Measurements from ENCODE around the gene TOR4A. TPM values are rescaled to one million over a fixed set of nuclear protein-coding genes. Genes with fewer than 3 reads are reported as not detected.
"Not testable (repeated sequence)": the region's sequence is repeated elsewhere in the genome, so short reads cannot be mapped to it uniquely, and the experiment has no call there.

The TOR4A gene
- total RNA-seq, 2 donors from 2014 or later = 26.4 to 43.5 TPM

DNA sequence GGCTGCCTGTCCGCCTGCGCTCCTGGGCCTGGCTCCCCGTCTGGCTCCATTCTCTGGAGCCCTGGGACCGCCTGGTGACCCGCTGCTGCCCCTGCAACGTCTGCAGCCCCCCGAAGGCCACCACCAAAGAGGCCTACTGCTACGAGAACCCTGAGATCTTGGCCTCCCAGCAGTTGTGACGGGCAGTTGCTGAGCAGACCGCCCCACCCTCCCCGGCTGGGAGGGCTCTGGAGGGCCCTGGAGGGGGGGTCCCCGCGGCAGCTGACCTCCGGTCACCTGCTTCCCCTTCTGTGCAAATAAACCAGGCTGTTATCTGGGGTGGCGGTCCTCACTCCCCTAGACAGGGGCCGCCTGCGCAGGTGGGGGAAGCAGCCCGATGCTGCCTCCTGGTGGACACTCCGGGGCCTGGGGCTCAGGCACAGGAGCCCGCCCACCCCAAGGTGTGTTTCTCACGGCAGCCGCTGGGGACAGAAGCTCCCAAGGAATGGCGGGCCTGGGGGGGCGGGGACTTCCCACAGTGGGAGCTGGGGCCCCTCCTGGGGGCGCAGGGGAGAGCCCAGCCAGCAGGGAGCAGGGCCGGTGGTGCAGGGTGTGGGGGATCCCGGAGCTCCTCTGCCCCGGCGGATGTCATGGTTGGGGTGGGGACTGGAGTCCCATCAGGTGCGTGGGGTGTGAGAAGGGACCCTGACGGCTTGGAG lies 41.1 kb upstream of the TOR4A start:
- peak overlapping the region; percentile 32 for H3K4me3 ChIP-seq
- peak; percentile 45 for DNase-seq (ENCODE audit: low spot score)
- no peak overlapping the region for H3K27ac ChIP-seq
- no peaks in the 10 kb centered on the region for H3K9me3 ChIP-seq
- no peak for ATAC-seq (ENCODE audit: insufficient number of reproducible peaks, low FRiP score, low read depth)
- H3K4me1 ChIP-seq (ENCODE audit: control insufficient read depth in 1 of 2, low read depth in 2 of 2) = peaks cover 3 to 29% of the 10 kb centered on the region in 2 donors
- H3K36me3 ChIP-seq = no peaks in the 10 kb centered on the region
- TF ChIP-seq, protein P1, sequence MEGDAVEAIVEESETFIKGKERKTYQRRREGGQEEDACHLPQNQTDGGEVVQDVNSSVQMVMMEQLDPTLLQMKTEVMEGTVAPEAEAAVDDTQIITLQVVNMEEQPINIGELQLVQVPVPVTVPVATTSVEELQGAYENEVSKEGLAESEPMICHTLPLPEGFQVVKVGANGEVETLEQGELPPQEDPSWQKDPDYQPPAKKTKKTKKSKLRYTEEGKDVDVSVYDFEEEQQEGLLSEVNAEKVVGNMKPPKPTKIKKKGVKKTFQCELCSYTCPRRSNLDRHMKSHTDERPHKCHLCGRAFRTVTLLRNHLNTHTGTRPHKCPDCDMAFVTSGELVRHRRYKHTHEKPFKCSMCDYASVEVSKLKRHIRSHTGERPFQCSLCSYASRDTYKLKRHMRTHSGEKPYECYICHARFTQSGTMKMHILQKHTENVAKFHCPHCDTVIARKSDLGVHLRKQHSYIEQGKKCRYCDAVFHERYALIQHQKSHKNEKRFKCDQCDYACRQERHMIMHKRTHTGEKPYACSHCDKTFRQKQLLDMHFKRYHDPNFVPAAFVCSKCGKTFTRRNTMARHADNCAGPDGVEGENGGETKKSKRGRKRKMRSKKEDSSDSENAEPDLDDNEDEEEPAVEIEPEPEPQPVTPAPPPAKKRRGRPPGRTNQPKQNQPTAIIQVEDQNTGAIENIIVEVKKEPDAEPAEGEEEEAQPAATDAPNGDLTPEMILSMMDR (IDR thresholded peaks at IDR 0.05) = peak; percentile 99
- H3K27me3 ChIP-seq (replicated peaks; ENCODE audit: insufficient read depth) = no peaks in the 10 kb centered on the region

- H3K27me3 ChIP-seq (replicated peaks; ENCODE audit: insufficient read depth) = no peaks in the 10 kb centered on the region
- H3K9me3 ChIP-seq = no peaks in the 10 kb centered on the region
- H3K36me3 ChIP-seq = no peaks in the 10 kb centered on the region
- TF ChIP-seq, protein P1 (IDR thresholded peaks at IDR 0.05) = no peak
- DNase-seq (ENCODE audit: low spot score) = no peak
- peaks cover 3 to 32% of the 10 kb centered on the region in 2 donors for H3K4me1 ChIP-seq (ENCODE audit: control insufficient read depth in 1 of 2, low read depth in 2 of 2)
- no peak overlapping the region for H3K27ac ChIP-seq
- no peak overlapping the region for H3K4me3 ChIP-seq
- no peak for ATAC-seq (ENCODE audit: insufficient number of reproducible peaks, low FRiP score, low read depth)
Measured at GRCh38 chr9:137236936-137237421, 40.5 kb upstream of the TOR4A start.

GRCh38 chr9:137237759-137238726 lies 39.5 kb upstream of the TOR4A start:
- Histone ChIP-seq H3K27ac (no peak overlapping the region), H3K9me3 (no peaks in the 10 kb centered on the region), H3K27me3 (replicated peaks; ENCODE audit: insufficient read depth) (no peaks in the 10 kb centered on the region), H3K4me1 (ENCODE audit: control insufficient read depth in 1 of 2, low read depth in 2 of 2) (peaks cover 9 to 43% of the 10 kb centered on the region in 2 donors), H3K4me3 (no peak overlapping the region), H3K36me3 (peaks cover 5% of the 10 kb centered on the region)
- DNase-seq (ENCODE audit: low spot score) = no peak
- TF ChIP-seq, protein P1 (IDR thresholded peaks at IDR 0.05) = no peak
- no peak for ATAC-seq (ENCODE audit: insufficient number of reproducible peaks, low FRiP score, low read depth)

DNA sequence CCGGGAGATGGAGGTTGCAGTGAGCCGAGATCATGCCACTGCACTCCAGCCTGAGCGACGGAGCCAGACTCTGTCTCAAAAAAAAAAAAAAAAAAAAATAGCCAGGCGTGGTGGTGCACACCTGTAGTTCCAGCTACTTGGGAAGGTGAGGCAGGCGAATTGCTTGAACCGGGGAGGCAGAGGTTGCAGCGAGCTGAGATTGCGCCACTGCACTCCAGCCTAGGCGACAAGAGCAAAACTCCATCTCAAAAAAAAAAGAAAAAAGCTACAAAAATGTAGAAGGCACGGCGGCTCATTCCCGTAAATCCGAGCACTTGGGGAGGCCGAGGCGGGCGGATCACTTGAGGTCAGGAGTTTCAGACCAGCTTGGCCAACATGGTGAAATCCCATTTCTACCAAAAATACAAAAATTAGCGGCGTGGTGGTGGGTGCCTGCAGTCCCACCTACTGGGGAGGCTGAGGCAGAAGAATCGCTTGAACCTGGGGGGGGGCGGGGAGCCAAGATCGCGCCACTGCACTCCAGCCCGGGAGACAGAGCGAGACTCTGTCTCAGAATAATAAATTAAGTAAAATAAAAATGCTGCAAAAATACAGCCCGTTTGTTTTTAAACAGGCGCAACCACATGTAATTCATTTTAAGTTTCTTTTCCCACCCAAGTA lies 37.9 kb upstream of the TOR4A start:
- not testable (repeated sequence) for ATAC-seq (ENCODE audit: insufficient number of reproducible peaks, low FRiP score, low read depth); H3K9me3 ChIP-seq; DNase-seq (ENCODE audit: low spot score); H3K27me3 ChIP-seq (replicated peaks; ENCODE audit: insufficient read depth)
- Histone ChIP-seq H3K4me3 (peak overlapping the region; percentile 84), H3K27ac (peak overlapping the region; percentile 90), H3K36me3 (peaks cover 12% of the 10 kb centered on the region), H3K4me1 (ENCODE audit: control insufficient read depth in 1 of 2, low read depth in 2 of 2) (peaks cover 9 to 48% of the 10 kb centered on the region in 2 donors)

DNA sequence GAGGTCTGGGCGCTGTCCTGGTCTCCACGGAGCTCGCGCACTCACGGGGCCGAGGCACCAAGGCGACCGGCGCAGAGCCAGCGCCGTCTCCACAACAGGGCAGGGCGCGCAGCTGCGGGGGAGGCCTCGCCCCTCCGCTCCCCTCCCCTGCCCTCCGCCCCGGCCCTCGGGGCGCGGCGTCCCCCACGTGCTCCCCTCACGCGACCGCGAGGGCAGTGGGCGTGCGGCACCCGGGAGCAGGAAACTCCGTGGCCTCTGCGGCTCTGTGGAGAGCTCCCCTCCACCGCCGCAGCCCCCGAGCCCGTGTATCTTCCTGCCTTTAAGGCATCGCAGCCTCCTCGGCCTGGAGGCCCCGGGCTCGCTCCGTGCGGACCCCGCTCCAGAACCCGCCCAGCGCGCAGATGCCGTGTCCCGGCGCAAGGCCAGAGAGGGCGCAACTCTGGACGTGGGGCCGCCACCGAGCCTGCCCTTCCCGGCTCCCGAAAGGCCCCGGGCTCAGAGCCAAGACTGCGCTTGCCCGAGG lies 37.1 kb upstream of the TOR4A start:
- Histone ChIP-seq H3K36me3 (peaks cover 12% of the 10 kb centered on the region), H3K4me3 (peak overlapping the region; percentile 84), H3K9me3 (no peaks in the 10 kb centered on the region), H3K4me1 (ENCODE audit: control insufficient read depth in 1 of 2, low read depth in 2 of 2) (peaks cover 9 to 48% of the 10 kb centered on the region in 2 donors), H3K27me3 (replicated peaks; ENCODE audit: insufficient read depth) (no peaks in the 10 kb centered on the region), H3K27ac (peak overlapping the region; percentile 90)
- ATAC-seq (ENCODE audit: insufficient number of reproducible peaks, low FRiP score, low read depth) (no peak), DNase-seq (ENCODE audit: low spot score) (no peak)
- TF ChIP-seq, protein P1 (IDR thresholded peaks at IDR 0.05) = no peak
